Measurements from ENCODE around the gene WHRN.

Gene WHRN

DNA sequence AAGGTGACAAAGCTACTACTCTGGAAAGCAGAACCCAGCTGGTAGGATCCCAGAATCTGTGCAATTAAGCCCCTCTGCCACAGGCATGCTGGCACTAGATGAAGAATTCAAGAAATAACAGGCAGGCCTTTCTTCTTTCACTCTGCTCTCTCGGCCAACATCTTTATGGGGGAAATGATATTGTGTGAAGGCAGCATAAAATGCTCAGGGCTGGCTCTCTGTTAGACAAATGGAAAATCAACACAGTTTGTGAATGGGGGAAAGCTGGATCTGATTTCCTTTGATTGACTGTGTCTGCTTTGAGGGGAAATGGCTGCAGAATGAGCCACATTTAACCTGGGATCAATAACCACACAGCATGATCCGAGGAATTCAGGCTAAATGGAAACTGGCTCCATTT lies 88.4 kb downstream of the WHRN start:
- no peak for DNase-seq

DNA sequence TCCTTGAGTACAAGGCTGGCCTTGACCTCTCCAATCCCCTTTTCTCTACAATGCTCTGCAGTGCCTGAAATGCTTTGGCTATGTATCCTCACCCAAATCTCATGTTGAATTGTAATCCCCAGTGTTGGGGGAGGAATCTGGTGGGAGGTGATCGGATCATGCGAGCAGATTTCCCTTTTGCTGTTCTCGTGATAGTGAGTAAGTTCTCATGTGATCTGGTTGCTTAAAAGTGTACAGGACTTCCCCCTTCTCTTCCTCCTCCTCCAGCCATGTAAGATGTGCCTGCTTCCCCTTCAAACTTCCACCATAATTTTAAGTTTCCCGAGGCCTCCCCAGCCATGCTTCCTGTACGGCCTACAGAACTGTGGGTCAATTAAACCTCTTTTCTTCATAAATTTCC lies 89.0 kb downstream of the WHRN start:
- no peak for DNase-seq

DNA sequence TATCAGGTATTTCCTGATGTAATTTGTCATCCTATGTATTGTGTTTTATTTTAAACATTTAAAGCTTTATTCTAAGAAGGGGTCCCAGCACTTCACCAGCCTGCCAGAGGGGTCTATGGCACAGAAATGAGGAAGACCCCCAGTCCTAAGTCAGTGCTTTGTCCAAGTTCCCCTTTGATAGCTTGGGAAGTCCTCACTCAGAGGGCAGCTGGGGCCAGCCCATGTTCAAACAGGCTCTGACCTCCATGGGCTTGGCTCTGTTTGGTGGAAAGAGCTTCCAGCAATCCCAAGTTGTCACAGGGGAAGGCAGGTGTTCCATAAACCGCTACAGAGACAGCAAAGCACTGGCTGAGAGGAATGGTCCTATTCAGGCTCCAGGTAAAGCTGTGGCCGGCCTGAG lies 90.9 kb downstream of the WHRN start:
- no peak for DNase-seq

DNA sequence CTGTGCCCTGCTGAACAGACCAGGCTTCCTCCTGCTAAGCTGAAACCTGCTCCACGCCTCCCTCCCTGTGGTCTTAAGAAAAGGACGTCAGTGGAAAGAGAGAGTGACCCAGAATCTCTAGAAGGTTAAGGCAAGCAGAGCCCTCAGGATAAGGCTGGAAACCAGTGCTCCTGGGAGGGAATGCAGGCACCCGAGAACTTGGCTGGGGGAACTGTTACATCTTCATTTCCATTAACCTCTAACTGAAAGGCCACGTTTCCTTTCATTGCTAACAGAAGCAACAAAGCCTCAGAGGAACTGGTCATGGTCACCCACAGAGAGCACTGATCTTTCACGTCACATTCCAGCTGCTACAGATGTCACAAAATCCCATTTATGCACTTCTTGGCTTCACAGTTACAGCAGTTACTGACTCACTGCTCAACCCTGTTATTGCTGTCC lies 91.4 kb downstream of the WHRN start:
- no peak for DNase-seq

DNA sequence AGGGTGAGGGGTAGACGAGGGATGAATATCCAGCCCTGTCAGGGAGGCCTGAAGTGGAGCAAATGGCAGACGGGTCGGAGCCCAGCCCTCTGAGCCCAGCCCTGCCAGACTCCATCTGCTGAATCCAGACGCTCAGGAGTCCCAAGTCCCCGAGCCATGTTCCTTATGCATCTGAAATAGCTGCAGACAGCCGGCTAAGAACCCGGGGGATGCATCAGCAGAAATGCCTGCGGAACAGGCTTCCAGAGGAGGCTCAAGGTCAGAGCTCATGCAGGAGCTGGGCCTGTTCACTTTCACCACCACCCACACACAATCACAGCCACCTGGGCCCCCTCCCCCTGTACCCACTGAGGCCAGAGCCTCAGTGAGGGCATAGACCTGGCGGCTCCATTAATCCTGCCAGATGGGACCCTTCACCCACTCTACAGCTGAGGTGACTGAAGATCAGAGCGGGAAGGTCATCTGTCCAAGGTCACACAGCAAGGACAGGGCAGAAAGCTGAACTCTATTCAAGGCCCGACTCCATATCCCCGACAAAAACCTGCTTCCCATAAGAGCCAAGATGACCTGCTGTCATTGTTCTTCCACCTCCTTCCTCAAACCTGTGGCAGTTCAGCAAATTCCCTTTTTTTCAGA lies 93.1 kb downstream of the WHRN start:
- no peak for DNase-seq

DNA sequence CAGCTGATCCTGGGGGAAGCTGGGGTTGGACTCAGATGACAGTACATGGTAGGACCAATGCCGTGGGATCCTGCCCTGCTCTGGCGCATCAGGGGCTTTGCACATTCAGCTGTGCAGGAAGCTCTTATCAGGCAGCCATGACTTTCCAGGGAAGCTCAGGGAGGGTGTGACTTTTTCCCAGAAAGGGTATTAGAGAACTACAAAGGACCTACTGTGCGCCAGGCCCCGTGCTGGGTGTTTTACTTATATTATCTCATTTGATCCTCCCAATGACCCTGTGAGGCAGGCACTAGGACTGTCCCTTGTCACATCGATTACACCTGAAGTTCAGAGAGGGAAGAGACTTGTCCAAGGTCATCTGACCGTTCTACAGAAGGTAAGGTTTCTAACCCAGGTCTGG lies 93.8 kb downstream of the WHRN start:
- no peak for DNase-seq

DNA sequence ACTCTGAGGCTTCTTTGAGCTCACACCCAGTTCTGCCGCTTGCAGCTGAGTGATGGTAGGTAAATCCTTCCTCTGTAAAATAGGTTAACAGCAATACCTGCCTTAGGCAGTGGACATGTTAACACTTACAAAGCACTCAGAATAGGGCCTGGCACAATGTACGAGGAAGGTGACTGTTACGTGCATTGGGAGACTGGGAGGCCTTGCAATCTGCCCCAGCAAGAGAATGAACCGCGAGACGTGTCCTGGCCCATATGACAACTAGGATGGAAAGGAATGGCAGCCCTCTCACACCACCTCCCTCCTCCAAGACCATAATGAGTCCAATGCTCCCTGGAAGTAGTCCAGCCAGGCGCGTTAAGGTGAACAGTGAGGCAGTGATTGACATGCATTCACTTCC lies 94.4 kb downstream of the WHRN start:
- DNase-seq = no peak

DNA sequence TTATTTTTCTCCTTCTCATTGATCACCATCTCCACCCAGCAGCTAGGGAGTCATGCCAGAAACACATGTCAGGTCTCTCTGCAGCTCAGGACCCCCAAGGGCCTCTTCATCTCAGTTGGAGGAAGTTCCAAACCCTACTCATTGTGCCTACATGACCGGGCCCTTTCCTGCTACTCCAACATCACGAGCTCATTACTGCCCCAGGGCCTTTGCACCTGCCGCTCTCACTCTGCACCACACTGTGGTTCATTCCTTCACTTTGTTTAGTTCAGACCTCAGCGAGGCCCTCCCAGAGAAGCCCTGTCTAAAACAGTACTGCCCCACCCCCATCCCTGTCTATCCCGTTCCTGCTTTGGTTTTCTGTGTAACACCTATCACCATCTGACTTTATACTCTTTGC lies 95.4 kb downstream of the WHRN start:
- no peak for DNase-seq

DNA sequence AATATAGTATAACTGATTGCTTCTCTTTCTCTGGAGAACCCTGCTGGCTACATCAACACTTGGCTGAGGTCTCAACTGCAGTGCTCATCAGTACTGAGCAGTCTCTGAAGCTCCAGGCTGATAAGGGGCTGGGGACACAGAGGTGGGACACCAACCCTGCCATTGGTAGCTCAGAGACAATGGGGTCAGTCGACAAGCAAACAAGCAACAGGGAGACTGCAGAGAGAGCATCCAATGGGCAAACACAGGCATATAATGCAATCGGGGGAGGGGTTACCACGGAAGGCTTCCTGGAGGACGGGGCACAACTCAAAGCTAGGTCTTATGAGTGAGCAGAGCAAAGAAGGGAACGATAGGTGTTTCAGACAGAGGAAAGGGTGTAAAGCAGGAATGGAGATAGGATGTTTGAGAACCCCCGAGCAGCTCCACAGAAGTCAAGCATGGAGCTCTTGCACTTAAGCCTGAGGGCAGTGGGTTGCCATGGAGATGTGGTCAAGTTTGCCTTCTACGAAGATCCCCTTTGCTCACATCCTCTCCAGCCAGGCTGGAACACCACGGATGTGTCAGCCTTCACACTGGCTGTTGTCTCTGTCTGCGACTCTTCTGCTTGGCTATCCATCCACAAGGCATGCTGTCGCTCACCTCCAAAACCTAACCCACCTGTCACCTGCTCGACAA lies 96.0 kb downstream of the WHRN start:
- DNase-seq = no peak

DNA sequence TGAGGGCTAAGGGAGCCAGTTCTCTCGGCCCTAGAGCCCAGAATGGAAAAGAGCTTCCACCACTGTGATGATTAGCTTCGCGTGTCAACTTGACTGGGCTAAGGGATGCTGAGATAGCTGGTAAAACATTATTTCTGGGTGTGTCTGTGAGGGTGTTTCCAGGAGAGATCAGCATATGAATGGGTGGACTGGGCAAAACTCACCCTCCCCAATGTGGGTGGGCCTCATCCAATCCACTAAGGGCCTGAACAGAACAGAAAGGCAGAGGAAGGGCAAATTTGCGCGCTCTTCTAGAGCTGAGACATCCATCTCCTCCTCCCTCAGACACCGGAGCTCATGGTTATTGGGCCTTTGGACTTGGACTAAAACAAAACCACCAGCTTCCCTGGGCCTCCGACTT lies 96.6 kb downstream of the WHRN start:
- no peak for DNase-seq

DNA sequence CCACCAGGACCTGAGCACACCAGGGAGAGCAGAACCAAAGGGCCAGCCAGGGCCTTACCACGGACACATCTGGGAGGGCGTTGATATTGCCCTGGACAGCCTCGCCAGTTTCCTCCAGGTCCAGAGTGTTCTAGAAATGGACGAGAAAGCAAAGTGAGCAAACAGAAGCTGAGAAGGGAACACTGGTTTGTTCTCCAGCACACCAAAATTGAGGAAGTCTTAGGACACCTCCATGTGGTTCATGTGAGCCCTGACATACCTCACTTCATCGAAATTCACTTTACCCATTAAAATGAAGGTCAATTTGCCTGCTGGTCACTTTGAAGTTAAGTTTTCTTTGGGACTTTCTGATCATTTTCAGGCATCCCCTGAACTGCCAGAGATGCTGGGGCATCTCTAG lies 97.4 kb downstream of the WHRN start:
- DNase-seq = no peak

DNA sequence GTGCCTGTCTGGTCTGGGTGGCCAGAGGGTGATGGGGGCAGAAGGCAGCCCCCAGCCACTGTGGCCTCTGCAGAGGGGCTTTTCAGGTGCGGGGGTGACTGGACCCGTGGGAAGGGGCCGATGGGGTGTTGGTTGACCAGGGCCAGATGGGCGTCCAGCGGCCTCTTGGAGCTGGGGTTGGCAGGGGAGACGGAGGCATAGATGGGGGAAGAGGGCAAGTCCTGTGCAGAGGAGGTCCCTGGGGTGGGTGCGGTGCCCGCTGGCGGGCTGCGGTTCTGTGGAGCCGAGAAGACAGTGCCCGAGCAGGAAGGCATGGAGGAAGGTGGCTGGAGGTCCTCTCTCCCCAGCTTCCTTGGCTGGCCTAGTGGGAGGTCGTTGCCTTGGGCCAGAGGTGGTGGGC lies 98.8 kb downstream of the WHRN start:
- no peak for DNase-seq

DNA sequence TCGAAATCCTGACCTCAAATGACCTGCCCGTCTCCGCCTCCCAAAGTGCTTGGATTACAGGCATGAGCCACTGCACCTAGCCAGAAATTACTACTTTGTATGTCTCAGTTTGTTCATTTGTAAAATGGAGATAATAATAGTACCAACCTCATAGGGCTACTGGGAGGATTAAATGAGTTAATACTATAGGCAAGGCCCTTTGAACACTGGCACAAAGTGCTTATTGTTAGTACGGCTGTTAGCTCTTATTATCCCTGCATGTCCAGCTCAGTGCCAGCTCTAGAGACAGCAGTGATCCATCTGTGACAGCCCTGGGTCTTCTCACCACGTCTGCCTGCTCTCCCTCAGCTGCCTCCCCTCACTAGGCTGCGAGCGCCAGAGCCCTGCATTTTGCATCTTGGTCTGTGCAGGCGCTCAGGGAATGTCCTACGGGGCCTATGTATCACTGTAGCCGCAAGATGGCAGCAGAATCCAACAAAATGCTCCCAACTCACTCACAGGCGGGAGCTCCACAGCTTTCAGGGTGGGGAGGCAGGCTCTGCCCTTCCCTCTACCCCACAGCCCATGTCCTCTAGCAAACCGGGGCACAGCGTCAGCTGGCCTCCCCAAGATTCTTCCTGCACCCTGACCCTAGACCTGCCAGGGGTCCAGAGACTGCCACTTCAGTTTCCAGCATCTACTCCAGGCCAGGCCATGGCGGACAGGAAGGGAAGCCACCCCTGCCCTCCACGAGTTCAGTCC lies 99.8 kb downstream of the WHRN start:
- DNase-seq = peak; percentile 46

DNA sequence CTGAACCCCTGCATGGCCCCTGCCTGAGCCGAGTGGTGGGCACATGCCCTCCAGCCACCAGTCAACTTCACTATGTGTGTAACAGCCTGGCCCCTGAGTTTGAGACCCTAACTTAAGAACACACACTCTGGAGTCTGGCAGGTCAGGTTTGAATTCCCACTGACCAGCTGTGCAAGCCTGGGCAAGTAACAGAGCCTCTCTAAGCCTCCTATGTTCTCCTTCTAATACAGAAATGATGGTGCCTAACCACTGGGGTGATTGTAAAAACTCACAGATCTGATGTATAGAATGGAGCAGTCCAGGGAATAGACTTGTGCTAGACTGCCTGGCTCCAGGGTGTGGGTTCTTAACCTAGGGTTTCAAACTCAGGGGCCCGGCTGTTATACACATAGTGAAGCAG lies 100.7 kb downstream of the WHRN start:
- no peak for DNase-seq

DNA sequence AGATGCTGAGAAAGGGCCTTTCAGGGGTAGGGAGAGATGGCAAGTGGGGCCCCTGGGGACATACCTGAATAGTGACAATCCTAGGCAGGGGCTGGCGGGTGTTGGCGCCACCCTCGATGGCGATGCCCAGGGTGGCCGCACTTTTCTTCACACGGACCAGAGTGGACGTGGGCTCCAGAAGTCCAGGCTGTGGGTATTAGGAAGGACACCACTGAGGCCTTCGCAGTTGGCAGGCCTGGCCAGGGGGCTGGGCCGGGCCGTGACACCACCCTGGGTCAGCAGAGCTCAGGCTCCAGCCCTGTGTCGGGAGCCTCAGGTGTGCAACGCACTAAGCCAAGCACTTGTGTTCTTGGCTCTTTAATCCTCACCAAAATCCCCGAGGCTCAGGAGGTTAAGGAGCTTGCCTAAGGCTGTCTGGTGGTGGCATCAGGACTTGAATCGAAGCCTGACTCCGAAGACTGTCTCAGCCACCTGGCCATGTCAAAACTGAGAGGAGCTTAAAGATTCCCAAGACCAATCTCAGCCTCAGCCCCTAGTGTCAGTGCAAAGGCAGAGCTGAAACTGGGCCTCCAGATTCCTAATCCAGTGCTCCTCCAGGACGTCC lies 102.0 kb downstream of the WHRN start:
- DNase-seq = no peak

DNA sequence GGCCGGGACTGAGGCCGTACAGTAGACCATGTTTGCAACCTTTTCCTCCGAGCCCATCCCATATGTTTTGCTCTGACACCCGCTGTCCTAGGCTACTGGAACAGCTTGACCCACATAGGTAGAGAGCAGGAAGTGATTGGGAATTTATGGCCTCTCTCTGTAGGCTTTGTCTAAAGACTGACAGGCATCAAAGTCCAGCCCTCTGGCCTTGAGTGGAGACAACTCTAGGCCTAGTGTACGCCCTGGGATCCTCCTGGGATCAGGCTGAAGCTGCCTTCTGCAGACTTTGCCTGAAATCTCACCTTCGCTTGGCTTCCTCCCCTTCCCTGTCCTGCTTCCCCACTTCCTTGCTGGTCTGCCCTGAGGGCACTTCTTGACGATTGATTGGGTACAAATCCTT lies 103.9 kb downstream of the WHRN start:
- DNase-seq = no peak

DNA sequence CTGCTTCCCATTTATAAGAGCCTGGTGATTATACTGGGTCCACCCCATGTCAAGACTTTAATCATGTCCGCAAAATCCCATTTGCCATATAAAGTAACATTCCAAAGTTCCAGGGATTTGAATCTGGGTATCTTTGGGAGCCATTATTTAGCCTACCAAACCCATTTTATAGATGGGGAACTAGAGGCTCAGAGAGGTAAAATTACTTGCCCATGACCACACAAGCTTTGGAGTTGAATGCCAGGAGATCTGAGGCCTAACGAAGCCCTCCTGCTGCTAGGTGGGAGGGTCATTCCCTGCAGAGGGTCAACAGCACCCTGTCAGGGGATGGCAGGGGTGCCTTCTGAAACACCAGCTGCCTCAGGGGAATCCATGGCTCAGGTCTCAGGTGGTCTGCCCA lies 104.5 kb downstream of the WHRN start:
- DNase-seq = no peak

DNA sequence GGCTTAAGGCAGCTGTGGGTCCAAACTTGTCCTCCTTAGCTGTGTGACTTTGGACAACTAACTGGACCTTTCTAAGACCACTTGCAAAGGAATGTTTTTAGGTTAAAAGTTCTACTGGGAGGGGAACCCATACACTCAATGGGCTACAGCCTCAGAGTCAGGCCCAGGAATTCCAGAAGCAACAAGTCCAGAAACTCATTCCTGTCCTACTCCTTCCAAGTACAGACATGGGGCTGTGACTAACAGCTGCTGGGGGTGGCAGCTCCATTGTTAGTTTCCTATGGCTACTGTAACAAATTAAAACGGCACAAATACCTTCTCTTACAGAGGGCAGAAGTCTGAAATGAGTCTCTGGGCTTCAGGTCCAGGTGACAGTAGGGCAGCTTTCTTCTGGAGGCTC lies 105.1 kb downstream of the WHRN start:
- no peak for DNase-seq

DNA sequence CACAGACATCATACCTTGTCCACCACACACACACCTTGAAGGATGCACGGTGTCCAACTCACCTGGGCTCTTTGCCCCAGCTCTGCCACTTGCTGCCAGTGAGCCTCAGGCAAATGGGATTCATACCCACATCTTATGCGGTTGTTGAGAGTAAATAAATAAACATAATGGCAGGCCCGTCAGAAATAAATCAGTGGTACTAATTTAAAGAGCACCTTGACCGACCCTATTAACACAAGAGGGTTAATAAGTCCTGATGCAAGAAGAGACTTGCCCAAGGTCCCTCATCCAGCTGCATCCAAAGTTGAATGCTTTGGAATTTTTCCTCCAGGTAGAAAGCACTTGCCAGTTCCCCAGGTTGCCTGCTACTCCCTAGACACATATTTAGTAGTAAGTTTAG lies 105.9 kb downstream of the WHRN start:
- peak; percentile 3 for DNase-seq

DNA sequence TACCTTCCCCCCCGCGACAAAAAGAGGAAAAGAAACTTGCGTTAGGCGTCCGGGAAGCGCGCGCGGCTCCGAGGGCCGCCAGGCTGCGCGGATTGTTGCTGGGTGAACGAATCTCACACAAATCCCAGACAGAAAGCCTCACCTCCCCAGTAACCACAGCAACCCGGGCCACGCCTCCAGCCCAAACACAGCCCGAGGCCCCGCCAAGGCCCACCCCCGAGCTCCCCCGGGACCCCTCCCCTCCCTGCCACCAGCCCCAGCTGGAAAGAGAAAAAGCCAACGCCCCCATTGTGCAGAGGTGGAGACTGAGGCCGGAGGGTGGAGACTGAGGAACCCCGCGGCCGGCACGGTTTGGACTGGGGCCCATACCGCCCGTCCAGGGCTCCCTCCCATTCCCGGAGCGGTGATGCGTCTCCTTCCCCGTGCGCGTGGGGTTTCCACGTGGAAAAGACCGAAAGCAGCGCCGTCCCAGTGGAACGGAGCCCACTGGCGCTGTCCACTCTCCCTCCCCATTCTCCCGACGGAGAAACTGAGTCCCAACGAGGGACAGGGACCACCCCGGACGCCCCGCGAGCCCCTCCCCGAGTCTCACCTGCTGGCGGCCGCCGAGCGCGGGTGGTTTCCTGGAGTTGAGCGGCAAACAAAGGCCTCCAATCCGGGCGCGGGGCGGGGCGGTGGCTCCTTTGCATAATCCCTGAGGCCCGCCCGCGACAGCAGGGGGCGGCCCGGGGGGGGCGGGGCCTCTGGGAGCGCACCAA lies 107.2 kb downstream of the WHRN start:
- no peak for DNase-seq

DNA sequence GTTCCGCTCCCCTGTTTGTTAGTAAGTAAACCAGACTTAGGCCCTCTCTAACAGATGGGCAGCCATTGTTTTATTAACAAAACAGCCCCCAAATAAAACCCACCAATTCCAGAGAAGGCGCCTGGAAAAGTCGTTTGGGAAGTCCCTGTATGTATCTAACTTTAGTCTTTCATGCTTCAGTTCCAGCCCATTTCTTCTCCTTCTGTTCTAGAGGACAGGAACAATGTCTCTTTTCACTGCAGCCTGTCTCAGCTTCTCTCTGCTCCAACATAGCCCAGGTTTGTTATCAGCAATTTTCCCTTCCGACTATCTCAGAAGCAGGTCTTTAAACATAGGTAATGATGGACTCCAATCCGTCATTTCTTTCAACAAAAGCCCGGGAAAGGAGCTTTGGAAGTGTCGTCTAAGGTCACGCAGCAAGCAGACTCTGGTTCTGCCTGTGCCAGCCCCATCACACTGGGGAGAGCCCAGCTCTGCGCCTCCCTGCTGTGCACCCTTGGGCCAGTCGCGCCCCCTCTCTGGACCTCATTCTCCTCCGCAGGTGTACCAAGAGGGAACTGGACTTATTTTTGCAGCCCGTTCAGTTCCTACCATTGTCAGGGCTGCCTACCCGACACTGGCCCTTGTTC lies 107.9 kb downstream of the WHRN start:
- DNase-seq = no peak

DNA sequence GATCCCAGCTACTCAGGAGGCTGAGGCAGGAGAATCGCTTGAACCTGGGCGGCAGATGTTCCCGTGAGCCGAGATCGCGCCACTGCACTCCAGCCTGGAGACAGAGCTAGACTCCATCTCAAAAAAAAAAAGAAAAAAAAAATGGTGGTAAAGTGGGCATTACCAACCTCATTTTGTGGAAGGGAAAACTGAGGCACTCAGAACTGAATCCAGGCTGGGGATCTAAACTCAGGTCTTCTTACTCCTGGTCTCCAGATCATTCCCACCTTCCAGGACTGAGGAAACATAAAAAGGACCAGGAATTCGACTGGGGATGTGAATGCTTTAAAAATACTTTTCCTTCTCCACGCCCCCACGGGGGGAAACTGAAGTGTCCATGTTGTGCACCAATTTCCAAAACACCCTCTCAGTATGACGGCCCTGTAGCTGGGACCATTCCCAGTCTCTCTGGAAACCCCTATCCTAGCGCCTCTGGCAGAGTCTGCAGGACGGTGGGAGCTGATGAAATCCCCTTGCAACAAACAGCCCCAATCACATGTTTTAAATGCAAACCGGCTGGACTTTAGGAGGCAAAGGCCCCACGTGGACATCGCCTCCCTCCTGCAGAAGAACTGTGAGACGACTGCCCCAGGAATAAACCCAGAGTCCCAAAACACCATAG lies 108.6 kb downstream of the WHRN start:
- DNase-seq = no peak
